SHP77 (cell line): Measurements from ENCODE around the gene COX19.
"Not testable (repeated sequence)": the region's sequence is repeated elsewhere in the genome, so short reads cannot be mapped to it uniquely, and the experiment has no call there.

ENCODE experiments used
- DNase-seq, 2 experiments: peaks; one replicate each; lab custom pipeline; 2025; lab: John Stamatoyannopoulos, UW

The COX19 gene

DNA sequence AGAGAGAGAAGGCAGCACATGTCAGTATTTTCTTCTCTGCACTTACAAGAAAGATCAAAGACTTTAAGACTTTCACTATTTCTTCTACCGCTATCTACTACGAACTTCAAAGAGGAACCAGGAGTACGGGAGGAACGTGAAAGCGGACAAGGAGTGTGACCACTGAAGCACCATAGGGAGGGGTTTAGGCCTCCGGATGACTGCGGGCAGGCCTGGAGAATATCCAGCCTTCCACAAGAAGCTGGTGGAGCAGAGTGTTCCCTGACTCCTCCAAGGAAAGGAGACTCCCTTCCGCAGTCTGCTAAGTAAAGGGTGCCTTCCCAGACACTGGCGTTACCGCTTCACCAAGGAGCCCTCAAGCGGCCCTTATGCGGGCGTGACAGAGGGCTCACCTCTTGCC, 14.4 kb downstream of the COX19 start:
- not testable (repeated sequence) for DNase-seq

DNA sequence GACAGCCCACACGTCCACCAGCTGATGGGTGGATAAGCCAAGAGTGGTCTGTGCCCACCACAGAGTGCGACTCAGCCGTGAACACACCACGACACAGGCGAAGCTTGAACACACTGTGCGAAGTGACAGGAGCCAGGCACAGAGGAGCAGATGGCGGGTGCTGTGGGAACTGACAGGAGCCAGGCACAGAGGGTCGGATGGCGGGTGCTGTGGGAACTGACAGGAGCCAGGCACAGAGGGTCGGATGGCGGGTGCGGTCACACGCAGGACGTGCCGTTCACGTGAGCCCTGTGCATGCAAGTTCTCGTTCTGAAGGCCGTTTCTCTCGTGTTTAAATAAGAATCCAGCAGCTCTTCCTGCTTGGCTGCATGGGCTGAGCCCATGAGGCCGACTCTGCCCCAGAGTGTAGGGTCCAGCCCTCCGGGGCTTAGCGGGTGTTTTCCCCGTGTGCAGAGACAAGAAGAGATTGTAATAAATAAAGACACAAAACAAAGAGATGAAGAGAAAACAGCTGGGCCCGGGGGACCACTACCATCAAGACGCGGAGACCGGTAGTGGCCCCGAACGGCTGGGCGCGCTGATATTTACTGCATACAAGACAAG, 15.0 kb downstream of the COX19 start:
- no peak for DNase-seq

DNA sequence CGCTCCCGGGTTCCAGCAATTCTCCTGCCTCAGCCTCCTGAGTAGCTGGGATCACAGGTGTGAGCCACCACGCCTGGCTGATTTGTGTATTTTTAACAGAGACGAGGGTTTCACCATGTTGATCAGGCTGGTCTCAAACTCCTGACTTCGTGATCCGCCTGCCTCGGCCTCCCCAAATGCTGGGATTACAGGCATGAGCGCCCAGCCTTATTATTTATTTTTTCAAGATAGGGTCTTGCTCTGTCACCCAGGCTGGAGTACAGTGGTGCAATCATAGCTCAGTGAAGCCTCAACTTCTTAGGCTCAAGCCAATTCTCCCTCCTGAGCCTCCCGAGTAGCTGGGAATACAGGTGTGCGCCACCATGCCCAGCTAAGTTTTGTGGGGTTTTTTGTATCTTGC, 15.6 kb downstream of the COX19 start:
- DNase-seq = not testable (repeated sequence)

DNA sequence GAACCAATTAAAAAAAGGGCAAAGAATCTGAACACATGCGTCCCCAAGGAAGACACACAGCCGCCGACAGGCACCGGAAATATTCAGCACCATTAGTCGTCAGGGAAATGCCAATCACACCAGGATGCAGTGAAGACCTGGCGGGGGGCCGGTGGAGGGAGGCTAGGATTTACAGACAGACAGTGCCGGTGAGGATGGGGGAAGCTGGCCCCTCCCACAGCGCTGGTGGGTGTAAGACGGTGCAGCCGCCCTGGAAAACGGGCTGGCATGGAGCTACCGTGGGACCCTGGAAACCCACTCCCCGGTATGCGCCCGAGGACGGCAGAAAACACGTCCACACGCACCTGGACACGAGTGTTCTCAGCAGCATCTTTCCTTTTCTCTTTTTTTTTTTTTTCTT, 16.1 kb downstream of the COX19 start:
- DNase-seq = no peak

DNA sequence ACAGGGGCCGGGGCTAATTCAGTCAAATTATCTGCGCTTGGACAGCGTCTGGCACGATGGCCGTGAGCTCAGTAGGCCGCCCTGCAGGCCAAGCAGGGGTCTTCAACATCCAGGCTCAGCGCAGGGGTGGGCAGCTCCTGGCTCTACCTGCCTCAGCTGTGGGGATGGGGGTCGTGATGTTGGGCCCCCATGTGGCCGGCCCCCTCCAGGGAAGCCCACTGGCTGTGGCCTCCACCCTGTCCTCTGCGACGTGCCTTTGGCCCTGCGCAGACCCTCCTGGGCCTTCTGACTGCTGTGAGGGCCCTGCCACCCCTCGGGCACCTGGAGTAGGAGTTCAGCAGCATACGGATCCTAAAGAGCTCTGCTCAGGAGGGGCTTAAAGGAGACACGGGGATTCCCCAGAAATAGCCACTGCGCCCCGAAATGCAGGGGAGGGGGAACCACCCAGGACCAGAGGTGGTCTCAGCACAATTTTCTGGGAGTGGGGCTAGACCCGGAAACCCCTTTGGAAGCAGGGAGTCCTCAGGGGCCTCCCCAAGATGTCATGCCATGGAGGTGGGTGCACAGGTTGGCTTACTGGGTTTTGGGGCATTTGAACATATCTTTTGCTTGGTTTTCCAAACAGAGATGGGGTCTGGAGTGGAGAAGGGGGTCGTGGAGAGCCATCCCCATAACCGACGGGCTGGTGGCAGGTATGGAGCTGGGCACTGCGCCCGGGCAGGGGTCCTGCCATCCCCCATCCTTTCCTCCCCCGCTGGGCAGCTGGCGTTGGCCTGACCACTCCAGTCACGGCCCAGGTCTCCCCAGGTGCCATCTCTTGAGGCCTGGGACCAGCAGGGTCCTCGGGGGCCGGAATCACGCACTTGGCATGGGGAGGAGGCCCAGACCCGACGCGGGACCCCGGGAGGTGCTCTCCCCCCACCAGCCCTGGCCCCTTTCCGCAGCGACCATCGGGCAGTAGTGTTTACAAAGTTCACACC, 16.8 kb downstream of the COX19 start:
- no peak for DNase-seq

DNA sequence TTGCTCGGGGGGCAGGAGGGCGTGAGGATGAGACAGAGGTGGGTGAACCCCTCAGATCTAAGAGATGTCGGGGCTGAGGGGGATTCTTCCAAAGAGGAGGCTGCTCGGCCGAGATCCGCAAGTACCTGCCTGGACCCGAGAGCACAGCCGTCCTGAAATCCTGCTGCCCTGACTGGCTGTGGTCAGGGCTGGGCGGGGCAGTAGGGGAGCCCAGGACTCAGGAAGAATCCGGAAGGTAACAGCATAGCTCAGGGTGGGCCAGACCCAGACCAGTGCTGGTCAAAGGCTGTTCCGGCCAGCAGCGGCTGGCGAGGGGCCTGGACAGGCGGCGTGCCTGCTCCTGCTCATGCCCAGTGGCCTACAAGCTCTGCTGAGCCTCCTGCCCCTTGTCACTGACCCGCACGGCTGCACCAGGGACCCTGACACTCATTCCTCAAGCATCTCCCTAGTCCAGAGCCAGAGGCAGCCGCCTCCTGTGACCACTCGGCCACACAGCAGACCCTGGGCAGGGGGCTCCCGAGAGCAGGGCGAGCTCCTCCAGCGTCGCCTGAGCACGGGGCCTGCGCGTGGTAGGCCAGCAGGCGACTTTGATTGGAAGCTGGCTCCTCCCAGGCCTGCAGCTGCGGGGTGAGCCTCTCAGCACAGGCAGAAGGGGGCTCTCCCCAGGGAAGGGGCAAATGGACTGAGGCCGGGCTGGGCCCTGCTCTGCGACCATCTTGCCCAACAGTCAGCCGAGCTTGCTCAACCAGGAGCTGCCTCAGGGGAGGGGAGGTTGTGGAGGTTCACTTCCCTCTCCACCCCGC, 17.7 kb downstream of the COX19 start:
- DNase-seq = no peak

DNA sequence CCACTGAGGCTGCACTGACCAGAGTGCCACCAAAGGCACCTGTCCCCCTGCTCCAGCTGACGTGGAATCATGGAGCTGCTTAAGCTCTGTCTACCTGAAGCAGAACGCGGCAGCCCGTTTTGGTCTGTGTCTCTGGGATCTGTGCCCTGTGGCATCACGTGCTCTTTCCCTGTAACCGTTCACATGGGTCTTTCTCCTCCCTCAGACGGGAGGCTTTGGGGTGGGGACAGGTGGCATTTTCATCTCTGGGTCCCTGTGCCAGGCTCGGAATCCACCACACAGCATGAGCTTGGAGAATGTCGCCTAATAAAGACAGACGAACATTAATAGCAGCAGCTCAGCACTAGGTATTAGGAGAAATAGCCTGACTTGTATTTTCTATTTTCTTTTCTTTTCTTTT, 19.3 kb downstream of the COX19 start:
- DNase-seq = no peak

DNA sequence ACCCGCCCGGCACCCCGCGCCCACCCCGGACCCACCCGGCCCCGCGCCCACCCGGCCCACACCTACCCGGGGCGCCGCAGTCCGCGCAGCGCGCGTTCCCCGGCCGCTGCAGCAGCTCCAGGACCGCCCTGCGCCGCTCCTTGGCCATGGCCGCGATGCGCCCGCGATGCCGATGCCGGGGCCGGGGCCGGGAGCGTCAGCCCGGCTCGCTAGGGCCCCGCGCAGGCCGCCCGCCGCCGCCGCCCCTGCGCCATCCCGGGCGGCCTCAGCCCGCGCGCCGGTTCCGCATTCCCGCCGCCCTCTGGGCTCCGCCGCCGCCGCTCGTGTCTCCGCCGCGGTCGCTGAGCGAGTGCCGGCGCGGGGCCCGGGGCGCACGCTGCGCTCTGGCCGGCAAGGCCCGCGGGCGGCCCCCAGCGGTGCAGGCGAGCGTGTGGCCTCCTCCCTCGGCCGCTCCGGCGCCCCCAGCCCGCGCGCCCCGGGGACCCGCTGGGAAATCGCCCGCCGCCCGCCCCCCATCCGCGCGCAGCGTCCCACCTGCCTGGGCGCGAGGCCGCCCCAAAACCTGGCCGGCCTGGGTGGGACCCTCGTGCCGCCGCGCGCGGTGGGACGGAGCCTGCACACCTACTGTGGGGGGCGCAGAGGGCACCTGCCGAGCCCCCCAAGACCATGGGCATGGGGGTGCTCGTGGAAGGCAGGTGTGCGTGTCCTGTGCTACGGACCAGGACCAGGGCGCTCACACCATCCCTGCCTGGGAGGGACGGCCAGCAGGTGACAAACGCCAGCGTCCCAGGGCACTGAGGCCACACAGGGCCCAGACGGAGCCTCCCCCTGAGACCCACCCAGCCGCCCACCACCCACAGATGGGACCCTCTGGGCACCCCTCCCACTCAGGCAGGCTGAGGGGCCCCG, 20.8 kb downstream of the COX19 start, which contains the start of gene ADAP1:
Gene ADAP1 (minus strand): TSS at position 351 of the 909 bp plus-strand sequence. CDS start 203 bp downstream, at position 148.
- DNase-seq = no peak

DNA sequence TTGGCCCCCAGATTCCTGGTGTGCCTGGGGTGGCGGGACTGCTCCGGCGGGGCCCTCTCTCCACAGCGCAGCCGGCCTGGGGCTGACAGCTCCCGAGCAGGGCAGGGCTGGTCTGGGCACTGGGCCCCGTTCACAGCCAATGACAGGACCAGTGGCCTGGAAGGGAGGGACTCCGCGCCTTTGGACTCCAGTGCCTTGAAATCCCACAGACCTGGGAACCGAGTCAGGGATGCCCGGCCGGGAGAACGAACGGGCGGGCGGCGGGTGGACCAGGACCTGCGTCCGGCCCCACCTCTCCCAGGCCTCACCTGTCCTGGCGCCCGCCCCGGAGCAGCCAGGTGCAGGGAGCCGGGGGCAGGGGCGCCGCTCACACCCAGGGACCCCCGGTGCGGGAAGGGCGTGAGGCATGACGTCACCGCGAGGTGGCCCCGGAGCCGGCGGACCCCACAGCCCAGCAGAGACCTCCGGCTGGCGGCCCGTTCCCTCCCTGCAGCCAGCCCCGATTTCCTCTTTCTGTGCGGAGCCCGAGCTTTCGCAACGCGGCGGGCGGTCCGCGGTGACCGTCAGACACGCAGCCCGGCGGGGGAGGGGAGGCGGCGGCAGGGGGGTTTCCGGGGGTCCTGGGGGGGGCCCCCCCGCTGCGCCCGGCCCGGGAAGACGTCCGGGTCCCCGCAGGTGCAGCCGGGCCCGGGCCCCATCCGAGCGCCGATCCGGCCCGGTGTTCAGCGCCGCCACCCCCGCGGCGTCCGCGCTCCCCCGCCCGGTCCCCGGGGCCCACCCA, 21.6 kb downstream of the COX19 start:
- DNase-seq = no peak

DNA sequence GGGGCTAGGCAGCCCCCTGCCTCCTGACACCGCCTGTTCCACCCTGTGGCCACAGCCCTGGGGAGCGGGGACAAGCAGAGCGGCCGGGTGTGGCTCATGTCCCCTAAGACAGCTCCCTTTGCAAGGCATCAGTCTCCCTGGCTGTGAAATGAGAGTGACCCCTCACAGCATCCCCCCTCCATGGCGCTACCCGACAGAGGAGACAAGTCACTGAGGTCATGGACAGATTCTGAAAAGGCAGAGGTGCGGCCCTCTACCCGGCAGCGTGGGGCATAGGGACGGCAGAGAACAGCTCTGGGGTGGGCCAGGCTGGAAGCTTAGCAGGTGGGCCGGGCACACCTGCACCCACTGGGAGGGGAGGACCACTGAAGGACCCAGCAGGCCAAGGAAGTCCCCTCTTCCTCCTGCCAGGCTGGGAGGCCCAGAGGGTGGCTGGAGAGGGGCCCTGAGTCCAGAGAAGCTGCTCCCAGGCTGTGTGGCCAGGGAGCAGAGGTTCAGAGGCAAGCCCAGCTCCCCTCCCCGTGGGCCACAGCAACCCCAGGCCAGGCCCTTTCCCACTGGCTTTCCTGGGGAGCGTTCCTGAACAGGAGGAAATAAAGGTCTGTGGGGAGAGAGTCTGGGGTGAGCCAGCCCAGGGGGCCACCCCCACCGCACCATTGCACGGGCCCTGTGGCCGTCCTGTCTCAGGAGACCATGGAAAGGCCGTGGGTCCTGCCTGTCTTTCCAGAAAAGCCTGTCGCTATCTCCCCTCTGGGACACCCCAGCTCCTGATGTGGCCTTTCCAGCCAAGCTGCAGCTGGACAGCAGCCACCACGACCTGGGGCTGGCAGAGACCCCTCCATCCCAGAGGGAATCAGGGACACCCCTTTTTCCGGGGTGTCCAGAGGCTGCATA, 22.6 kb downstream of the COX19 start:
- no peak for DNase-seq

DNA sequence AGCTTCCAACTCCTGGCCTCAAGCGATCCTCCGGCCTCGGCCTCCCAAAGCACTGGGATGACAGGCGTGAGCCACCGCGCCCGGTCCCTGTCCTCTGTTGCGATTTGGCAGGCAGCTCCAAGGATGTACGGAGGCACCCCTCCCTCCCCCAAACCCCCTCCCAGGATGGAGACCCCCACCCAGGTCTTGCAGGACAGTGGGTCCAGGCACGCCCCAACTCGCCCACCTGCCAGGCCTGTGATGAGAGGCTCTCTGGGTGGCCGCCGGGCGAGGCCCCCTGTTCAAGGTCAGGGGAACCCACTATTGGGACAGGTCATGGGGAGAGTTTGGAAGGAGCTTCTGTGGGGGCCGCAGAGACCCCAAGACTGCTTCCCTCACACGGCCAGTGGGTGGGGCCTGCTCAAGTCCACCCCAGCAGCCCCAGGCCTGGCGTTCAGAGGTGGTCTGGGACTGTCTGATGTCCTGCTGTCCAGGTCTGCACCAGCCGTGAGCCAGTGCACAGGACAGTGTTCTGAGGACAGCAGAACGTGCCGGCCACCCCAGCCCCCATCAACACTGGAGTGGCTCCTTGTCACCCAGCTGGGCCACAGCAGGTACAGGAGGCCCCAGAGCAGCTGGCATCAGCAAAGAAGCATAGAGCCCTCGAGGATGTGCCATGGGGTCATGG, 23.3 kb downstream of the COX19 start:
- DNase-seq = no peak

DNA sequence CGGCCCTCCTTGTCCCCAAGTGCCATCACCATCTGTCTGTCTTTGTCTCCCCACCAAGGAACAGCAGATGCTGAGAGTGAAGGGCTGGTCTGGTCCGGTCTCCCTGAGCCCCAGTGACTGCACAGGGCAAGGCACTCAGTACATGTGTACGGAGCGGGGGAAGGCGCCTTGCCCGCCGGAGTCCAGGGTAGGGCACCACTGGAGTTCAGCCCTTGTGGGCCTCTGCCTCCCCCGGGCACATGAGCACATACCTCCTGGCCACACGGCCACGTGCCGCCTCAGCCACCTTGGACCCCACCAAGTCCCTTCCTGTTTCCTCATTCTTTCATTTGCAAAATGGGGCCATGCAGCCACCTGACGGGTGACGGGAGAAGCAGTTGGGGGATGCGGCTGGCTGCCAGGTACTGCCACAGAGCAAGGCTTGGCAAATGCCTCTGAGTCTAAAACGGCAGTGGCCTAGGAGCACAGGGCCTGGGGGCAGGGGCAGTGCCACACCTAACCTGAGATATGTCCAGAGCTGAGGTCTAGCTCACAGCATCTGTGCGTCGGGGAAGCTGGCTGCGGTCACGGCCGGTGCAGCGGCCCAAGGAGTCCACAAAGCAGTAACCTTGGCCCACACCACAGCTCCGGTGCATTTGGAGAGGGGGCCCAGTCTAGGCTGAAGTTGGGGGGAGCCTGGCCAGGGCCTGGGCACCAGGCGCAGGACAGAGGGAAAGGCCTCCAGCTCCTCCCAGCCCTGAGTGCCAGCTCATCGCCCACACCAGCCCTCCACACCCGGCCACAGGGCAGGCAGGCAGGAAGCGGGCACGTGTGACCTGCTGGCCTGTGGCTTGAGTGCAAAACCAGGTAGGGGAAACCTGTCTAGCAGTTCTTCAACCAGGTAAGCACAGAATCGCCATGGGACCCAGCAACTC, 26.1 kb downstream of the COX19 start:
- no peak for DNase-seq

DNA sequence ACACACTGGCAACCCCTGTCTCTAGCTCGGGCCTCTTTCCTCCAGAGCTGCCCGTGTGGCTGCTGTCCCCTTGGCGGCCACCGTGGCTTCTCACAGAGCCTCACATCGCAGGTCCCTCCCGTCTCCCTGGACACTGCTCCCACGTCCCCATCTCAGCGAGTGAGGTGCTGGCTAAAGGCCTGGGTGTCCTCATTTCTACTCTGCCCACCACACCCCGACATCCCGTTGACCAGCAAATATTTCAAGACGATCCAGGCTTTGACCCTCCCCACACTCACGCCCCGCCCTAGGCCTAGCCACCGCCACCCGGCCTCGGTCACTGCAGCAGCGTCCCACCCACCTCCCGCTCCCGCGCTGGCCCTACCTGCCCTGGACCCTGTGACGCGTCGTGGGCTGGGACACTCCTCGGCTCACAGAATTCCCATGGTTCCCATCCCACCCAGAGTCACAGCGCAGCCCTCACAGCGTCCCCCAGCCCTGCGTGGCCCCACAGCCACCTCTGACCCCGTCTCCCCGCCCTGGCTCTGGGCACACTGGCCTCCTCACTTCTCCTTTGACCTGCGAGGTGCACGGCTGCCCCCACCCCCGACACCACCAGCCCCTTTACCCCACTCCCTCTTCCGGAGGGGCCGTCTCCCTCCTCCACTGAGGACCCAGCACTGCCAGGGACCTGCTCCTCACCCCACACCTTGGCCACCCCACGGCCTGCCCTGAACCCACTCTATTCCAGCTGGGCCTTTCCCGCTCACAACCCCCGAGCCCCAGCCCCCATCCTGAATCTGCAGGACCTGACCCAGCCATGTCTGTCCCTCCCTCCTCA, 27.7 kb downstream of the COX19 start:
- no peak for DNase-seq

DNA sequence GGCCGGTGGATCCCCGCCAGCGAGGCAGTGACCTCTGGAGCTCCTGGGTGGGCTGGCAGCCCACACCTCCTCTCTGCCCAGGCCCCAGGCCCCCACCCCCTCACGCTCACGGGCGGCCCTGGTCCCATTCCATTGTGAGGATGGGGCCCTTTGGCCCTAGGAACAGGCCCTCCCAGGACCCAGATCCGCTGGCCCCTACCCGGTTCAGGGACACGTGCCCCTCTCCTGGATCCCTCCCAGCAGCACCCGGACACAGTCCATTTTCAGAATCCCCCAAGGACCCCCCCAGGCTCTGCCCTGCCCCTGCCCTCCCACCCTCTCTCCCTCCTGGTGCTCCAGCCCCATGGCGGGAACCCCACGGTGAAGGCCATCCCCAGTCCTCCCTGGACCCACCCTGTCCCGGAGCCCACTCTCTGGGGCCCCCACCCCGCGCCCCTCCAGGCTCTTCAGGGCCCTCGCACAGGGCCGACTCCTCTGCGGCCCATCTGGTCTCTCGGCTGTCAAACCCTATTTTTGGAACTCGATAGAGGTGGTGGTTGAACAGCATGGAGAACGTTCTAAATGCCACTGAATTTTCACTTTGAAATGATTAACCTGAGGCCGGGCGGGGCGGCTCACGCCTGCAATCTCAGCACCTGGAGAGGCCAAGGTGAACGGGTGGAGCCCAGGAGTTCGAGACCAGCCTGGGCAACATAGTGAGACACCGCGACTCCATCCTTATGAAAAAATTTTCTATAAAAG, 28.9 kb downstream of the COX19 start:
- DNase-seq = no peak

DNA sequence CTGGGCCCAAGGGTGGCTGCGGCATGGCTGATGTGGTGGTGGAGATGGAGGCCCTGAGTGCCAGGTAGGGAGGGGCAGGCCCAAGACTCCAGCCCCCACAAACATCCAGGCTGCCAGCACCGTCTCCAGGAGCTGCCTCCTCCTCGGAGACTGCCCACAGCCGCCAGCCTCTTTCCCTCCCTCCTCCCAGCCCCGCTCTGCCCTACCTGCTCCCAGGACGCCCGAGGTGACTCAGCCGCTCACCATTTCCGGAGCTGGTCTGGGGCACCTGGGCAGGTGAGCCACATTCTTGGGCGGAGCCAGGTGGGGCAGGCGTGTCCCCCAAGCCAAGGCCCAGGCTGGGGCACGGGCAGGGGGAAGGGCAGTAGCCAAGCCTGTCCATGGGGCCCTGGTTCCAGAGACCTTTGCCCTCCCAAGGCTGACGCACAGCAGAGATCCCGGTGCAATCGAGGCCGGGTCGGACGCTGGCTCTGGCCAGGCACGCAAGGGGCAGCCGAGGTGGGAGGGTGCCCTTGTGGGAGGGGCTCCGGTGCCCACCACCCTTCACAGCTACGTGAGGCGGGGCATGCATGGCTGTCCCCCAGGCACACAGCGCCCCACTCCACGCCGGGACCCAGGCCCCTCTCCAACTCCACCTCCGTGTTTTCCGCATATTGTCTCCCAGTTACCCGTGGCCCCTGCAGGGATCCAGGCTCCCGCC, 29.6 kb downstream of the COX19 start:
- no peak for DNase-seq

DNA sequence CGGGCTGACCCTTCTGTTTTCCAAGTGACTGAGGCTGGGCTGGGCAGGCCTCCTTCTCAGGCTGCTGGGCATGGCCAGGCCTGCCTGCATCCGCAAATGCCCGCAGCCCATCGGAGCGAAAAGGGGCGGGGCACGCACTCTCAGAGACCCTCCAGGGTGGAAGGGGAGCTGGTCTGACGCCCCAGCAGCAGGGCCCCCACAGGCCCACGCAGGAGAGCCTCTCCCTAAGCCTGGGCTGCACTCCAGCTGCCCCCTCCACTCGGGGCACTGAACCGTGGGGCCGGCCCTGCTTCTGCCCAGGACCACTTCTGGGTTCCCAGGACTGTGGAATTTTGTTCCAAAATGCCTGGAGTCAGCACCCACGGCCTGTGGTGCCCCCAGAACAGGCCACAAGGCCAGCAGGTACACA, 30.2 kb downstream of the COX19 start:
- no peak for DNase-seq
